Stimulated activated CD8-positive, alpha-beta memory T cell treated with anti-CD3 and anti-CD28 coated beads, Interleukin-15, amount 100 ng/mL, for 4 hours (primary cell): ENCODE measurements around the gene LOXHD1.

Source experiments
- DNase-seq, 2 donors: peaks; one replicate each; pipeline ENCODE4 v3.0.0-alpha.2; 2020; ENCODE audit warnings: low read depth in 2 of 2

LOXHD1 gene

GRCh38 chr18:46447792-46448191 is 209.2 kb downstream of the LOXHD1 start:
- DNase-seq = no peak

DNA sequence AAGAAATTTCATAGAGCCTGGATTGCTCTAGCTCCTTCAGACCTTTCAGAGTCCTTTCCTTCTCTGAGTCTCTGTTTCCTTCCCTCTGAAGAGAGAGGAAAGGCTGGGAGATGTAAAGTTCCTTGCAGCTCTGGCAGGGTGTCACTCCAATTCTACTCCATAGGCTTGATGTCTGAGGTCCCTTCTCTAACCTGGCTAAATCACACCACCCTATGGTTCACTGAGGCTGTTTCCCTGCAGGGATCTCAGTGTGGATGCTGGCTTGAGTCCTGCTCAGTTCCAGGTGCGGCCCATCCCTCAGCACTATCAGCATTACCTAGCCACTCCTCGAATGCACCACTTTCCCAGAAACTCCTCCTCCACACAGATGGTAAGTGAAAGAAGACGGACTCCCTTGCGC is 209.7 kb downstream of the LOXHD1 start:
- DNase-seq = no peak

GRCh38 chr18:46445522-46446313 is 211.3 kb downstream of the LOXHD1 start:
- DNase-seq = no peak

DNA sequence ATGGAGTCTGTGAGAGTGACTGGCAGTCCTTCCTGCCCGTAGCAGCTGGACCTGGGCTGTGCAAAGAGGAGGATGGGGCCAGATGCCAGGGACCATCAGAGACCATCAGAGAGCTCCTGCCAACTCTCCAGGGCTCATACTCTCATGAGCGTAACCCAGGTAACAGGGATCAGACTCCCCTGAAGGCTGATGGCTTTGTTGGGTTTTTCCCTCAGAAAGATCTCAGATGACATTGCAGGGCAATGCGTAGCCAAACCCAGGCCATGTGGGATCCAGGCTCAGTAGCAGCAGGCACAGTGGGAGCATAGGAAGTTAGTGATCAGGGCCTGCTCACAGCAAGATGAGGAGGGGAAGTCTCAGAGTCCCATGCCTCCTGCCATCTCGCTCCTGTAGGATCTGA is 218.0 kb downstream of the LOXHD1 start:
- no peak for DNase-seq

DNA sequence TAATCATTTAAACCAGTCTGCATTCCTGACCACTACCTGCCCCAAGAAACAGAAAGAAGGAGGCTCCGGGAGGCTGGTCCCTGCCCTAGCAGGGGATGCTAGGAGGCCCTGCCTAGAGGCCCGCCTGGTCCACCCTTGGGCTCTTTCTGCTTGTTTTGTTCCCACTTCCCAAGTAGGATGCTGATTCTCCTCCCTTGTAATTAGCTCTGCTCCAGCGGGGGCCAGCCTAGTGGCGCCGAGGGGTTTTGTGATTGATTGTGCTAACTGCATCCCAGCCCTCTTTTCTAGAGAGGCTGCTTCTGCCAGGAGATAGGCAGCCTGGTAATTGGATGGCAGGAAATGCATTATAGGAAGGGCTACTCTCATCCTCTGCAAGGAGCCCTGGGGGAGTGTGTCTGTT is 220.0 kb downstream of the LOXHD1 start:
- no peak for DNase-seq

GRCh38 chr18:46436621-46437020 is 220.4 kb downstream of the LOXHD1 start:
- DNase-seq = no peak

DNA sequence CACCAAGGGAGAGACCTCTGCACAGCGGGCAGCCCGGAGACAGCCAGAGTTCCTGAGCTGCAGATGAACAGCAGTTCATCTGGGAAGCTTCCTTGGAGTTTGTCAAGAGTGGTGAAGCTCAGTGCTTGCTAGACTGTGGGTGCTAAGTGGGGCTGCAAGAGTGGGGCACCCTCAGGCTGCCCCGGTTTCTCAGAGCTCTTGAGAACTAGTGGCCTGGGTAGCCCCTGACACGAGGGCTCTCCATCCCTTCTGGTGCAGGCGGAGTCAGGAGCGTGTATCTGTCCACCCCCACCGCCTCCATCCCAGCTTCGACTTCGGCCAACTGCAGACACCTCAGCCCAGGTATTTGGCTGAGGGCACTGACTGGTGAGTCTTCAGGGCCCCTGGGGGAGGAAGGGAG is 222.0 kb downstream of the LOXHD1 start:
- DNase-seq = no peak

- no peak for DNase-seq
Observed at GRCh38 chr18:46434629-46435028, 222.4 kb downstream of the LOXHD1 start.

- no peak for DNase-seq
Observed at GRCh38 chr18:46433121-46433826, 223.7 kb downstream of the LOXHD1 start.

DNA sequence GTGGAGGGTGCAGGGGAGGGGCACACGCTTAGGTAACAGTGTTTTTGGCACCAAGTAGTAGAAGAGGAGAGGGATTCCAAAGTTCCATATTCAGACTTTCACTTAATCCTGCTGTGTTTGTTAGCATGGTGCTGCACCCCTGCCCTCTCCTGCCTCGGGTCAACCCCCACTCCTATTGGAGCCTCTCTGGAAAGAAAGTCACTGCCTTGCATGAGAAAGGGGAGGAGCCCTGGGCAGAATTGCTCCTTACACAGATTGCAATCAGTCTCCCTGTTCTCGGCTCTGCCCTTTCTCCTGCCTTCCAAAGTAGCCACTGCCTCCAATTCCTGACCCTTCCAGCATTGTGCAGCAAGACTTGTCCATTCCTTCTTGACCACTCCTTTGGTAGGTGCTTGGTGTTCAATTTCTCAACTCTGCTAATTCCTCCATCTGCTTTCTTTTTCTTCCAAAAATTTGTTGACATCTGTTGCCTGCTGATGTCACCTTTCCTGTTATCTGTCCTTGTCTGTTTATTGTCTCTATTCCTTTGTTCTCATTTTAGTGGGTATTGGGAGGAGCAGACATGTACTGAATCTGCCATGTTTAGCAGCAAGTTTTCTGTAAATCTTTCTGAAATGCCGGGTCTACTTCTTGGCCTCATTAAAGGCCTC is 225.4 kb downstream of the LOXHD1 start:
- DNase-seq = no peak

GRCh38 chr18:46429649-46430224 is 227.3 kb downstream of the LOXHD1 start:
- no peak for DNase-seq

- DNase-seq = no peak
Observed at GRCh38 chr18:46429130-46429529, 227.9 kb downstream of the LOXHD1 start.

- no peak for DNase-seq
Observed at GRCh38 chr18:46428368-46428767, 228.7 kb downstream of the LOXHD1 start.

DNA sequence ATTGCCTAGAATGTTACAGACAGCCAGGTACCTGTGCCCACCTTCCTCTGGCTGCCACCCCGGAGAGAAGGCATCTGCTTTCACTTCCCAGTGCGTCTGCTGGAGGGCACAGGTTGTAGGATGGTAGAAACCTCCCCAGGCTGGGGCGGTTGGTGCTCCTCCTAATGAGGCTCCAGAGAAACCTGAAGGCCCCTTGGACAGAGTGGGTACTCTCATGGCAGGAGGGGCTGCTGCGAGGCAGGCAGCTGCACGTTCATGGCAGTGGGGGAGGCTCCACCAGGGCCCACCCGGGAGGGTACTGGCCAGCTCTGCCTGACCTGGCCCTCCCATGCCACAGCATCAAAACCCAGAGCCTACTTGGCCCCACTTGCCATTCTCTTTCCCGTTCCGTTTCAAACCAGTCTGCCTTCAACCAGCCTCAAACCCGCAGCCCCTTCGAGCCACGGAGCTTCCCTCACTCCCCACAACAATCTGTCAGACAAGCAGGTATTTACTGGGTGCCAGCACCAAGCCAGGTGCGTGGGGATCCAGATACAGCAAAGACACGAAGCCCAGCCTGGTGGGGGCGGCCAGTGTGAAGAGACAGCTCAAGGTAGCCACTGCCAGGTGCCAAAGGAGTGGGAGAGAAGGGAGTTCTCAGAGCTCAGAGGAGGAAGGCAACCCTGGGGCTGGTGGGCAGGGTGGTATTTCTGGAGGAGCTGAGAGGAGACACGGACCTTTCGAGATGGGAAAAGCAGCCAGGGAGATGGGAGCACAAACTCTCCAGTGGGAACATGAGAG is 229.6 kb downstream of the LOXHD1 start:
- DNase-seq = no peak
